HepG2 (cell line): Measurements from ENCODE around the gene SLC22A23. TPM values are rescaled to one million over a fixed set of nuclear protein-coding genes. Genes with fewer than 3 reads are reported as not detected.

ENCODE experiments used
- CBX1 ChIP-seq: IDR thresholded peaks from one replicate; pipeline ENCODE4 v1.6.1; 2016; ENCODE audit warnings: antibody characterized with exemption, low read depth
- CEBPG ChIP-seq: IDR thresholded peaks from 2 replicates; pipeline ENCODE4 v1.6.1; 2016
- CHD4 ChIP-seq: fragments of 200-600 bp; sonication (generic); IDR thresholded peaks from 2 replicates; pipeline ENCODE4 v1.7.0; 2017; ENCODE audit warnings: mild to moderate bottlenecking, low read length, borderline replicate concordance
- ELF3 ChIP-seq: IDR thresholded peaks from 2 replicates; pipeline ENCODE4 v1.6.1; 2016; ENCODE audit warnings: missing genetic modification reagents, missing compliant biosample characterization
- HCFC1 ChIP-seq: fragments of 150-350 bp; IDR thresholded peaks from 2 replicates; pipeline ENCODE4 v1.6.1; 2014; ENCODE audit warnings: low read depth, low read length
- HOXD1 ChIP-seq: sonication (generic); formaldehyde crosslinking; IDR thresholded peaks from 2 replicates; pipeline ENCODE4 v1.5.0; 2020; ENCODE audit warnings: missing genetic modification reagents
- KDM5B ChIP-seq: sonication (generic); formaldehyde crosslinking; IDR thresholded peaks from 2 replicates; pipeline ENCODE4 v1.4.0; 2020; ENCODE audit warnings: missing genetic modification reagents, mild to moderate bottlenecking, borderline replicate concordance
- KLF15 ChIP-seq: sonication (generic); formaldehyde crosslinking; IDR thresholded peaks from 2 replicates; pipeline ENCODE4 v1.8.1; 2023; ENCODE audit warnings: borderline replicate concordance, mild to moderate bottlenecking, inconsistent platforms, missing genetic modification reagents, mixed read lengths
- TRIM22 ChIP-seq: fragments of 450-650 bp; IDR thresholded peaks from 2 replicates; pipeline ENCODE4 v1.6.1; 2017
- TSC22D2 ChIP-seq: sonication (generic); formaldehyde crosslinking; IDR thresholded peaks from 2 replicates; pipeline ENCODE4 v1.5.1; 2020; ENCODE audit warnings: missing genetic modification reagents, mild to moderate bottlenecking, borderline replicate concordance
- UBTF ChIP-seq: sonication (generic); formaldehyde crosslinking; IDR thresholded peaks from 2 replicates; pipeline ENCODE4 v1.4.0; 2020; ENCODE audit warnings: mild to moderate bottlenecking, missing genetic modification reagents
- ZNF136 ChIP-seq: sonication (generic); formaldehyde crosslinking; IDR thresholded peaks from 2 replicates; pipeline ENCODE4 v1.8.1; 2022; ENCODE audit warnings: low read depth, mild to moderate bottlenecking, moderate library complexity, missing genetic modification reagents
- ZNF350 ChIP-seq: sonication (generic); formaldehyde crosslinking; IDR thresholded peaks from 2 replicates; pipeline ENCODE4 v1.4.0; 2020; ENCODE audit warnings: mild to moderate bottlenecking, low read depth, missing genetic modification reagents, borderline replicate concordance
- ZNF446 ChIP-seq: sonication (generic); formaldehyde crosslinking; IDR thresholded peaks from 2 replicates; pipeline ENCODE4 v1.5.0; 2020; ENCODE audit warnings: mild to moderate bottlenecking, missing genetic modification reagents
- polyA plus RNA-seq, 8 experiments: library from polyadenylated mRNA; depleted of rRNA in 3 of 8; stranded (reverse) in 7 of 8; unstranded in 1 of 8; fragments of >200 nt; fragmentation: Illumina TruSeq in 4 of 8; extraction: Trizol in 4 of 8; gene quantifications; 2 replicates each; pipeline versions ENCODE4 v1.2.1 to v1.2.3, GENCODE V29; 2011 to 2016; ENCODE audit warnings: low read depth in 4 of 8, missing spikeins in 1 of 8, mixed read lengths in 1 of 8; ENCODE audit not compliant: insufficient read depth in 1 of 8
- total RNA-seq, 5 experiments: library from RNA; depleted of rRNA; stranded (reverse); fragments of >200 nt; fragmentation: Illumina TruSeq; extraction: Trizol; gene quantifications; 2 replicates each; pipeline ENCODE4 v1.2.3, GENCODE V29; 2016; ENCODE audit warnings: low read depth in 1 of 5
- TF ChIP-seq, protein P1 (sequence below): IDR thresholded peaks from 2 replicates; pipeline ENCODE4 v1.6.1; 2018; ENCODE audit warnings: missing genetic modification reagents
- TF ChIP-seq, protein P2 (sequence below): sonication (generic); formaldehyde crosslinking; IDR thresholded peaks from 2 replicates; pipeline ENCODE4 v1.4.0; 2020; ENCODE audit warnings: mild to moderate bottlenecking, missing genetic modification reagents
- TF ChIP-seq, protein P3 (sequence below): sonication (generic); formaldehyde crosslinking; IDR thresholded peaks from 2 replicates; pipeline ENCODE4 v1.5.1; 2020; ENCODE audit warnings: missing genetic modification reagents, mild to moderate bottlenecking, borderline replicate concordance

Gene SLC22A23
- total and polyA plus RNA-seq, 2 of the 13 experiments (the other 11 are each of a cell fraction or from before 2014, with no cell fraction given) = 11.8 to 17.5 TPM

DNA sequence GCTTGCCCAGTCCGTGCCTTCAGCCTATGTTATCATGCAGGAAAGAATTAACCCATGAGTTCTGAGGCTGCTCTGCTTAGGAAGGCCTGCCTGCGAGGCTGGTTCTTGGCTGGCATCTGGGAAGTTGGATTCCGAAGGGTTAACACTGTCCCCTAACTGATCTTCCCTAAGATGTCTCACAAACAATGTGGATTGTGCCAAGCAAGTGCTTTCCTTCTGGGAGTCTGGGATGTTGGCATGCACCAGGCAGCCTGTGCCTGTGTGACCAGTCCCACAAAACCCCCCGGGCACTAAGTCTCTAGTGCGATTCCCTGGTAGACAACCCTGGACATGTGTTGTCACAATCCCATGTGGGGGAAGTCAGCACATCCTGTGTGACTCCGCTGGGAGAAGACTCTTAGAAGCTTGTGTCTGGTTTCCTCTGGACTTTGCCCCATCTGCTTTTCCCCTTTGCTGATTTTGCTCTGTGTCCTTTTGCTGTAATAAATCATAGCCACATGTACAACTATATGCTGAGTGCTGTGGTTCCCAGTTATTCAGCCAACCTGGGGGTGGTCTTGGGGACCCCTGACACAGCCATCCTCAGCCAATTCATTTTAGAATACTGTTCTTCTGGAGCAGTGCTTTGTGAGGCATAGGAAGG, 83.8 kb downstream of the SLC22A23 start (continued):
- TF ChIP-seq TRIM22 = no peak
- TF ChIP-seq, protein P1, sequence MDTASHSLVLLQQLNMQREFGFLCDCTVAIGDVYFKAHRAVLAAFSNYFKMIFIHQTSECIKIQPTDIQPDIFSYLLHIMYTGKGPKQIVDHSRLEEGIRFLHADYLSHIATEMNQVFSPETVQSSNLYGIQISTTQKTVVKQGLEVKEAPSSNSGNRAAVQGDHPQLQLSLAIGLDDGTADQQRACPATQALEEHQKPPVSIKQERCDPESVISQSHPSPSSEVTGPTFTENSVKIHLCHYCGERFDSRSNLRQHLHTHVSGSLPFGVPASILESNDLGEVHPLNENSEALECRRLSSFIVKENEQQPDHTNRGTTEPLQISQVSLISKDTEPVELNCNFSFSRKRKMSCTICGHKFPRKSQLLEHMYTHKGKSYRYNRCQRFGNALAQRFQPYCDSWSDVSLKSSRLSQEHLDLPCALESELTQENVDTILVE = no peak
- no peak for TF ChIP-seq KLF15 (CRISPR knock-in tag)
- no peak for TF ChIP-seq UBTF
- TF ChIP-seq, protein P2, sequence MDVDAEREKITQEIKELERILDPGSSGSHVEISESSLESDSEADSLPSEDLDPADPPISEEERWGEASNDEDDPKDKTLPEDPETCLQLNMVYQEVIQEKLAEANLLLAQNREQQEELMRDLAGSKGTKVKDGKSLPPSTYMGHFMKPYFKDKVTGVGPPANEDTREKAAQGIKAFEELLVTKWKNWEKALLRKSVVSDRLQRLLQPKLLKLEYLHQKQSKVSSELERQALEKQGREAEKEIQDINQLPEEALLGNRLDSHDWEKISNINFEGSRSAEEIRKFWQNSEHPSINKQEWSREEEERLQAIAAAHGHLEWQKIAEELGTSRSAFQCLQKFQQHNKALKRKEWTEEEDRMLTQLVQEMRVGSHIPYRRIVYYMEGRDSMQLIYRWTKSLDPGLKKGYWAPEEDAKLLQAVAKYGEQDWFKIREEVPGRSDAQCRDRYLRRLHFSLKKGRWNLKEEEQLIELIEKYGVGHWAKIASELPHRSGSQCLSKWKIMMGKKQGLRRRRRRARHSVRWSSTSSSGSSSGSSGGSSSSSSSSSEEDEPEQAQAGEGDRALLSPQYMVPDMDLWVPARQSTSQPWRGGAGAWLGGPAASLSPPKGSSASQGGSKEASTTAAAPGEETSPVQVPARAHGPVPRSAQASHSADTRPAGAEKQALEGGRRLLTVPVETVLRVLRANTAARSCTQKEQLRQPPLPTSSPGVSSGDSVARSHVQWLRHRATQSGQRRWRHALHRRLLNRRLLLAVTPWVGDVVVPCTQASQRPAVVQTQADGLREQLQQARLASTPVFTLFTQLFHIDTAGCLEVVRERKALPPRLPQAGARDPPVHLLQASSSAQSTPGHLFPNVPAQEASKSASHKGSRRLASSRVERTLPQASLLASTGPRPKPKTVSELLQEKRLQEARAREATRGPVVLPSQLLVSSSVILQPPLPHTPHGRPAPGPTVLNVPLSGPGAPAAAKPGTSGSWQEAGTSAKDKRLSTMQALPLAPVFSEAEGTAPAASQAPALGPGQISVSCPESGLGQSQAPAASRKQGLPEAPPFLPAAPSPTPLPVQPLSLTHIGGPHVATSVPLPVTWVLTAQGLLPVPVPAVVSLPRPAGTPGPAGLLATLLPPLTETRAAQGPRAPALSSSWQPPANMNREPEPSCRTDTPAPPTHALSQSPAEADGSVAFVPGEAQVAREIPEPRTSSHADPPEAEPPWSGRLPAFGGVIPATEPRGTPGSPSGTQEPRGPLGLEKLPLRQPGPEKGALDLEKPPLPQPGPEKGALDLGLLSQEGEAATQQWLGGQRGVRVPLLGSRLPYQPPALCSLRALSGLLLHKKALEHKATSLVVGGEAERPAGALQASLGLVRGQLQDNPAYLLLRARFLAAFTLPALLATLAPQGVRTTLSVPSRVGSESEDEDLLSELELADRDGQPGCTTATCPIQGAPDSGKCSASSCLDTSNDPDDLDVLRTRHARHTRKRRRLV (CRISPR knock-in tag) = no peak
- no peak for TF ChIP-seq HCFC1
- peak; percentile 58; the same call in 1 of the 2 replicates for TF ChIP-seq CEBPG (CRISPR knock-in tag)
- peak; percentile 92 for TF ChIP-seq ELF3 (CRISPR knock-in tag)
- no peak for TF ChIP-seq CBX1
- TF ChIP-seq ZNF446 (CRISPR knock-in tag) = no peak
- TF ChIP-seq HOXD1 (CRISPR knock-in tag) = no peak
- 0 out of 2 replicates have a peak, but pooled peaks have one; percentile 47 for TF ChIP-seq ZNF350 (CRISPR knock-in tag)
- TF ChIP-seq, protein P3, sequence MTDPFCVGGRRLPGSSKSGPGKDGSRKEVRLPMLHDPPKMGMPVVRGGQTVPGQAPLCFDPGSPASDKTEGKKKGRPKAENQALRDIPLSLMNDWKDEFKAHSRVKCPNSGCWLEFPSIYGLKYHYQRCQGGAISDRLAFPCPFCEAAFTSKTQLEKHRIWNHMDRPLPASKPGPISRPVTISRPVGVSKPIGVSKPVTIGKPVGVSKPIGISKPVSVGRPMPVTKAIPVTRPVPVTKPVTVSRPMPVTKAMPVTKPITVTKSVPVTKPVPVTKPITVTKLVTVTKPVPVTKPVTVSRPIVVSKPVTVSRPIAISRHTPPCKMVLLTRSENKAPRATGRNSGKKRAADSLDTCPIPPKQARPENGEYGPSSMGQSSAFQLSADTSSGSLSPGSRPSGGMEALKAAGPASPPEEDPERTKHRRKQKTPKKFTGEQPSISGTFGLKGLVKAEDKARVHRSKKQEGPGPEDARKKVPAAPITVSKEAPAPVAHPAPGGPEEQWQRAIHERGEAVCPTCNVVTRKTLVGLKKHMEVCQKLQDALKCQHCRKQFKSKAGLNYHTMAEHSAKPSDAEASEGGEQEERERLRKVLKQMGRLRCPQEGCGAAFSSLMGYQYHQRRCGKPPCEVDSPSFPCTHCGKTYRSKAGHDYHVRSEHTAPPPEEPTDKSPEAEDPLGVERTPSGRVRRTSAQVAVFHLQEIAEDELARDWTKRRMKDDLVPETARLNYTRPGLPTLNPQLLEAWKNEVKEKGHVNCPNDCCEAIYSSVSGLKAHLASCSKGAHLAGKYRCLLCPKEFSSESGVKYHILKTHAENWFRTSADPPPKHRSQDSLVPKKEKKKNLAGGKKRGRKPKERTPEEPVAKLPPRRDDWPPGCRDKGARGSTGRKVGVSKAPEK (CRISPR knock-in tag) = 0 out of 2 replicates have a peak, but pooled peaks have one; percentile 35
- TF ChIP-seq ZNF136 (CRISPR knock-in tag) = peak; percentile 58; the same call in 1 of the 2 replicates
- no peak; the same call in 1 of the 2 replicates for TF ChIP-seq KDM5B (CRISPR knock-in tag)
- no peak; the same call in 1 of the 2 replicates for TF ChIP-seq CHD4
- no peak for TF ChIP-seq TSC22D2 (CRISPR knock-in tag)
